ENCODE data around the gene RNF41.

RNF41 gene

DNA sequence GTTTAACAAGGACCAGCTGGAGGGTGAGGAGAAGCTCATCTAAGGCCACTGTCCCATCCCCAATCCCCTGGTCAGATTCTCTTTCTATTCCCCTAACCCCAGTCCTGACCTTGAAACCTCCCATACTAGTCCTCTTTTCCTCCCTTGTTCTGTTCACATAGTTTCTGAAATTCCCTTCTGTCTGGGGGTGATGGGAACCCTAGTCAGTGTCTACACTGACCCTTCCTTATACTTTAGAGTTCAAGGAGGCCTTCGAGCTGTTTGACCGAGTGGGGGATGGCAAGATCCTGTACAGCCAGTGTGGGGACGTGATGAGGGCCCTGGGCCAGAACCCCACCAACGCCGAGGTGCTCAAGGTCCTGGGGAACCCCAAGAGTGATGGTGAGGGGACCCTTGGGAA is 66.9 kb downstream of the RNF41 start:
- H3K9me3 ChIP-seq (ENCODE audit: control insufficient read depth, insufficient read depth, low read length): no peaks in the 10 kb centered on the region
- no peaks in the 10 kb centered on the region for H3K27me3 ChIP-seq (ENCODE audit: control insufficient read depth, insufficient read depth, low read length)
- H3K4me1 ChIP-seq (ENCODE audit: control insufficient read depth, insufficient read depth, low read length): peaks cover 4% of the 10 kb centered on the region
- peaks cover 19% of the 10 kb centered on the region for H3K36me3 ChIP-seq (ENCODE audit: control insufficient read depth, insufficient read depth, low read length)
- no peak overlapping the region for H3K9ac ChIP-seq (ENCODE audit: low read depth, low read length)
- H3K4me3 ChIP-seq (ENCODE audit: low read depth, low read length): no peak overlapping the region

DNA sequence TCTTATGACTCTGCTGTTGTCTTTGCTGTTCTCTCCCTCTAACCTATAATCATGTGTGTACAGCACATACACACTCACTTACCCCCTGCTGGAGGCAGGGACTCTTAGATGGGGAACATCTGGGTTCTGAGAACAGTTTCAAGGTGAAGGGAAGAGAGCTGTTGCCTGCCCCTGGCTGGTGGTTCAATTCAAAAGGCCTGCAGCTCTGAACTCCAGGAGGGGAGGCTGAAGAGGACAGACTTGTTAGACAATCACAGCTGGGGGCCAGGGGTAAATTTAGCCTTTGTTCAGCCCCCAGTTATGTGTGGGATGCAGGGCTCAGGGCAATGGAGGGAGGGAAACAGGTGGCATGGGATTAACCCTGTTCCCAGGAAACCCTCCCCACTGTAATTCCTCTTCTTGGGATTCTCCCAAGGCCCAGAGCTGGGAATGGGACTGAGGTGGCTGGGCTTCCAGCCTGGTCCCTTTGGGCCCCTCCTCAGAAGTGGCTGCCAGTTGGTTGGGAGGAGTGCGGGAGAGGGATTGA is 67.4 kb downstream of the RNF41 start:
- Histone ChIP-seq H3K4me3 (ENCODE audit: low read depth, low read length) (no peak overlapping the region), H3K9ac (ENCODE audit: low read depth, low read length) (no peak overlapping the region), H3K4me1 (ENCODE audit: control insufficient read depth, insufficient read depth, low read length) (peaks cover 4% of the 10 kb centered on the region), H3K27me3 (ENCODE audit: control insufficient read depth, insufficient read depth, low read length) (no peaks in the 10 kb centered on the region), H3K36me3 (ENCODE audit: control insufficient read depth, insufficient read depth, low read length) (peaks cover 14% of the 10 kb centered on the region), H3K9me3 (ENCODE audit: control insufficient read depth, insufficient read depth, low read length) (no peaks in the 10 kb centered on the region)

DNA sequence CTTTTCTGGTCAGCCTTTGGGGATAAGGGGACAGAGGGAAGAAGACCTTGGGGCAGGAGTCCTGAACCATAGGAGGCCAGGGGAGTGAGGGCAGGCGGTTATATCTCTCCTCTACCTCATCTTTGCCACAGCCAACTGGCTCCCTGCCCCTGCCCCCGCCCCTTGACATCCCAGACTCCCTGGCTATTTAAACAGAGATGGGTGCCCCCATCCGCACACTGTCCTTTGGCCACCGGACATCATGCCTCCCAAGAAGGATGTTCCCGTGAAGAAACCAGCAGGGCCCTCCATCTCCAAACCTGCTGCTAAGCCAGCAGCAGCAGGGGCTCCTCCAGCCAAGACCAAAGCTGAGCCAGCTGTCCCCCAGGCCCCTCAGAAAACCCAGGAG is 68.0 kb downstream of the RNF41 start:
- peak overlapping the region; percentile 82 for H3K4me3 ChIP-seq (ENCODE audit: low read depth, low read length)
- H3K27me3 ChIP-seq (ENCODE audit: control insufficient read depth, insufficient read depth, low read length): no peaks in the 10 kb centered on the region
- H3K9me3 ChIP-seq (ENCODE audit: control insufficient read depth, insufficient read depth, low read length): no peaks in the 10 kb centered on the region
- H3K36me3 ChIP-seq (ENCODE audit: control insufficient read depth, insufficient read depth, low read length): peaks cover 14% of the 10 kb centered on the region
- H3K4me1 ChIP-seq (ENCODE audit: control insufficient read depth, insufficient read depth, low read length): peaks cover 4% of the 10 kb centered on the region
- H3K9ac ChIP-seq (ENCODE audit: low read depth, low read length): no peak overlapping the region

DNA sequence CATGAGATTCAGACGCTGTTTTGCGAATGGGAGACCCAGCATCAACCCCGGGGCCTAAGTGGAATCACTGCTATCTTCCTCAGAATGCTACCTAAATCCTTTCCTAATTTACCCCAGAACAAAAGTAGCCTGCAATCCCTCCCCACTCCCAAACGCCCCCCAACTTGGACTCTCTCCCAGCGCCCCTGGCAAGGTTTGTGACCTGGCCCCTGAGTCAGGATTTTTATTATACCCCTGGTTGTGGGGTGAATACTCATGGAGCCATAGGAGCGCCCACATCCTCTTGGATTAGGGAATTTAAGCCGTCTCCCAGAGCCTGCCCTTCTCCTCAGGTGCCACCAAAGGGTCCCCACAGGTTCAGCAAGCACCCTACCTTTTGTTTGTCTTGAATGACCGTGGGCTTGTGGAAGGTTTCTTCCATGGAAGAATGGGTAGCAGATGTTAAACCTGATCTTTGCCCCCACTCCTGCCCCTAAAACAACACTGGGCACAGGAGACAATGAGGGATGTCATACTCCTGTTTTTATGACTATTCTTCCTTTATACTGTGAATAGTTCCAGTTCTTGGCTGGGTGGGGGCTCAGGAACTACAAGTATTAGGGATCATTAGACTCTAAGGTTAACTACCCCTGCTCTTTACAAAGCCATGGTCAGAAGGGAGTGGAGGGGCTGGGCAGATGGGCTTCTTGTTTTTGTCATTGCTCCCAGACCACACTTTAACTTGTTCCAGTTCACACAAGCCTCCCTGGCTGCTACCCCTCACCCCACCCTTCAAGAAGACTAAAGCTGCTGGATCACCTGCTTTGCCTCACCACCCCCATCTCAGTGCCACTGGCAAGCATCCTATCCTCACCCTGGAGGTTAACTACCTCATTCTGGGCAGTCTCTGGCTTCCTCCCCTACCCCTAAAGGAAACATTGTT is 68.7 kb downstream of the RNF41 start:
- H3K4me3 ChIP-seq (ENCODE audit: low read depth, low read length): peak overlapping the region; percentile 82
- H3K27me3 ChIP-seq (ENCODE audit: control insufficient read depth, insufficient read depth, low read length): no peaks in the 10 kb centered on the region
- no peaks in the 10 kb centered on the region for H3K9me3 ChIP-seq (ENCODE audit: control insufficient read depth, insufficient read depth, low read length)
- peaks cover 14% of the 10 kb centered on the region for H3K36me3 ChIP-seq (ENCODE audit: control insufficient read depth, insufficient read depth, low read length)
- peak overlapping the region; percentile 81 for H3K9ac ChIP-seq (ENCODE audit: low read depth, low read length)
- H3K4me1 ChIP-seq (ENCODE audit: control insufficient read depth, insufficient read depth, low read length): peaks cover 4% of the 10 kb centered on the region

All from iPS-15b (cell line).